Measurements from ENCODE around the gene THEMIS.

DNA sequence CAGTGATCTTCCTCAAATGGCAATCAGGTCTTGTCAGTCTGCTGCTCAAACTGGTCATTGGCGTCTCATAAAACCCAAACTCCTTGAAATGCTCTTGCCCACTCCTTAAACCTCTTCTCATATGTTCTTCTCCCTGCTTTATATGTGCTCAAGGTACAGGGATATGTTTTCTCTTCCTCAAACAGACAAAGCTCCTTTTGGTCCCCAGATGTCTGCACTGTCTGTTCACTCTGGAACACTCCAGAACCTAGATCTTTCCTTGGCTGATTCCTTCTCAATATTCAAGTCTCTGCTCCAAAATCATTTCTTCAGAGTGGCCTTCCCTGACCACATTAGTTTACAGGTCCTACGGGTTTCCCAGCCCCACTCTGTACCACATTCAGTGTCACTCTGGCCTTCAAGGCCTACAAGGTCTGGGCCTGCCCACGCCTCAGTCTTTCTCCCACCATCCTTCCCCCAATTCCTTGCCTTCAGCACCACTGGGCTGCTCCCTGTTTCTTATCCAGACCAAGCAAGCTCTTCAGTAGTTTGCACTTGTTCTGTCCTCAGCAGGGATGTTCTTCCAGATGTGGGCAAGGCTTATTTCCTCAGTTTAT, 9.0 kb downstream of the THEMIS start:
- TF ChIP-seq, protein P1, sequence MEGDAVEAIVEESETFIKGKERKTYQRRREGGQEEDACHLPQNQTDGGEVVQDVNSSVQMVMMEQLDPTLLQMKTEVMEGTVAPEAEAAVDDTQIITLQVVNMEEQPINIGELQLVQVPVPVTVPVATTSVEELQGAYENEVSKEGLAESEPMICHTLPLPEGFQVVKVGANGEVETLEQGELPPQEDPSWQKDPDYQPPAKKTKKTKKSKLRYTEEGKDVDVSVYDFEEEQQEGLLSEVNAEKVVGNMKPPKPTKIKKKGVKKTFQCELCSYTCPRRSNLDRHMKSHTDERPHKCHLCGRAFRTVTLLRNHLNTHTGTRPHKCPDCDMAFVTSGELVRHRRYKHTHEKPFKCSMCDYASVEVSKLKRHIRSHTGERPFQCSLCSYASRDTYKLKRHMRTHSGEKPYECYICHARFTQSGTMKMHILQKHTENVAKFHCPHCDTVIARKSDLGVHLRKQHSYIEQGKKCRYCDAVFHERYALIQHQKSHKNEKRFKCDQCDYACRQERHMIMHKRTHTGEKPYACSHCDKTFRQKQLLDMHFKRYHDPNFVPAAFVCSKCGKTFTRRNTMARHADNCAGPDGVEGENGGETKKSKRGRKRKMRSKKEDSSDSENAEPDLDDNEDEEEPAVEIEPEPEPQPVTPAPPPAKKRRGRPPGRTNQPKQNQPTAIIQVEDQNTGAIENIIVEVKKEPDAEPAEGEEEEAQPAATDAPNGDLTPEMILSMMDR (IDR thresholded peaks at IDR 0.05; ENCODE audit: low read depth, low read length, poor library complexity, severe bottlenecking) = no peak
- TF ChIP-seq EZH2phosphoT487 (IDR thresholded peaks at IDR 0.05; ENCODE audit: borderline replicate concordance, low read length) = no peak
